Mesenteric fat pad (tissue), 1 donor: ENCODE results near the gene PARP1. TPM values are rescaled to one million over a fixed set of nuclear protein-coding genes. Genes with fewer than 3 reads are reported as not detected.
"Not testable (repeated sequence)": the region's sequence is repeated elsewhere in the genome, so short reads cannot be mapped to it uniquely, and the experiment has no call there.

Source experiments
- DNase-seq: peaks from one replicate; pipeline ENCODE4 v3.0.0-alpha.2; 2020; ENCODE audit warnings: low spot score
- long read RNA-seq: library from polyadenylated mRNA; unstranded; transcript quantifications from one replicate; pipeline ENCODE4 v2.0.0, GENCODE V29; 2020
- total RNA-seq: library from RNA; stranded (reverse); fragmentation: NEBNext Ultra II Directional; extraction: Animal tissue kit (Norgen Biotek cat#: 25700); gene quantifications from one replicate; pipeline ENCODE4 v1.2.1, GENCODE V29; 2021
- donor health status: DM: yes; HTN: yes; CAD: no.

The PARP1 gene
- 52.9 TPM for total RNA-seq
- long read RNA-seq, transcript PARP1-203 (23 exons, 3,958 nt) = major isoform, 15 of 55 reads
- long read RNA-seq, partial matches to known transcripts = 38 of 55 reads
- long read RNA-seq, other reads (novel, unspliced or antisense) = 2 of 55 reads

DNA sequence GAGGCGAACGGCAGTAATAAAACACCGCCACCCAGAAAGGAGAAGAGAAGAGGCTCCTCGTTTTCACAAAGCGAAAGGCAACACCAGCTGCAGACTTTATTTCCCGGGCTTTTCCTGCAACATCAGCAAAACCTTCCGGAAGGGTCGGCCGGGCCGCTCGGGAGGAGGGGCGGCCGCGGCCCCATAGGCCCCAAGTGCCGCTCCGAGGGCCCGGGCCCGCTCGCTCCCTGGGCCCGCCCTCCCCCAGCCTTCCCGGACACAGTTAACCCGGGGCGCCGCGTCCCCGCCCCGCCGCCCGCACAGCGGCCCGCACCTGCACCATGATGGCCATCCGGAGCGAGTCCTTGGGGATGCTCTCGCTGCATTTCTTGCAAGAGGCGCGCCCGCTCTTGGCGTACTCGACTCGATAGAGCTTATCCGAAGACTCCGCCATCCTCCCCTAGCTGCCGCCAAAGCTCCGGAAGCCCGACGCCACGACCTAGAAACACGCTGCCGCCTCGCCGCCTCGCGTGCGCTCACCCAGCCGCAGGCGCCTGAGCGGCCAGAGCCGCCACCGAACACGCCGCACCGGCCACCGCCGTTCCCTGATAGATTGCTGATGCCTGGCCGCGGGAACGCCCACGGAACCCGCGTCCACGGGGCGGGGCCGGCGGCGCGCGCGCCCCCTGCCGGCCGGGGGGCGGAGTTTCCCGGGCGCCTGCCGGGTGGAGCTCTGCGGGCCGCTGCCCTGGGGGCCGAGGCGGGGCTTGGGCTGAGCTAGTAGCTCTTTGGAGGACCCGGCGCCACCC, at the start of gene PARP1:
TSS of gene PARP1 (minus strand) at position 597 of the 788 bp plus-strand sequence. CDS start at position 433, 164 bp downstream.
- DNase-seq = peak; percentile 94

DNA sequence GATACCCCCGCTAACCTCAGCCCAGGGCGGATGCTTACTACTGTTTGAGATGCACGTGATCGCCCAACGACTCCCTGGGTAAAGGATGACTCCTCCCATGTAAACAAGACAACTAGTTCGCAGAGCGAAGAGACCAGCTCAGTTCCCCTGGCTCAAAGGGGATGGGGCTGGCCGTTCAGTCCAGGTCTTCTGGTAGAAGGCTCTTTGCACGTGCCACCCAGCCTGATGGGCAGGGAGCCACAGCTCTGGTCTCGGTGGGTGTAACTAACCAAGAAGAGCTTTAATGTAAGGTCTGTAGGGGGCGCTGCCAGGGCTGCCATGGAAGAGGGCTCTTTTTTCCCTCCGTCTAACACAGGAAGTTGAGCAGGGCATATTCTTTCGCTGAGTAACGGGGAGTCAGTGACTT, 49.4 kb upstream of the PARP1 start:
- no peak for DNase-seq

DNA sequence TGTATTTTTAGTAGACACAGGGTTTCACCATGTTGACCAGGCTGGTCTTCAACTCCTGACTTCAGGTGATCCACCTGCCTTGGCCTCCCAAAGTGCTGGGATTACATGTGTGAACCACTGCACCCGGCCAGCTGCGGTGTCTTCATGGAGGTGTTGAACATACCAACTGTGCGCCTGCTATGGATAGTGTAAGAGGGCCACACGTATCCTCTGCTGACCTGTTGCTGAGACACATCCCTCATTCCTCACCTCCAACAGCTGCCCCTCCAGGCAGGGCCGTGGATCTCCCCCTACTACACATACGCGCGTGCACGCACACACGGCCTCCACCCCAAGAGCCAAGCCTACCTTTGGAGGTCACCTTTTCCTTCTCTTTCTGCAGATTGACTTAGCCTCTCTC, 48.0 kb upstream of the PARP1 start:
- DNase-seq = peak; percentile 8

DNA sequence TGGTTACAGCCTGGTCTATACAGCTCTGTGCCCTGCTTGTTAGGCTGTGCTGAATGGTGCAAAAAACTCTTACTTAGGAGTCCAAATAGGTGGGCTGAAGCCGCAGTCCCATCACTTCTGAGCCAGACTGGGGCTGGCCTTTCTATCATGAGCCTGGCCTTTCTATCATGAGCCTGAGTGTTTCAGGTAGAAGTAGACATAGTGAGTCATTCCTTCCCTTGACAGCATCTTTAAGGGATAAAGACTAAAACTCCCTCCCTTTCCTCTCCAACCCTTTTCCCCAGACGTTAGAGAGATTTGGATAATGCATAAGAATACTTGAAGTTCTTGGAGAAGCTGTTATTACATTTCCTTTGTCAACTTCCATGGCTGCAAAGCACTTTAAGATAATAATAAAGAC, 46.5 kb upstream of the PARP1 start:
- DNase-seq = no peak

DNA sequence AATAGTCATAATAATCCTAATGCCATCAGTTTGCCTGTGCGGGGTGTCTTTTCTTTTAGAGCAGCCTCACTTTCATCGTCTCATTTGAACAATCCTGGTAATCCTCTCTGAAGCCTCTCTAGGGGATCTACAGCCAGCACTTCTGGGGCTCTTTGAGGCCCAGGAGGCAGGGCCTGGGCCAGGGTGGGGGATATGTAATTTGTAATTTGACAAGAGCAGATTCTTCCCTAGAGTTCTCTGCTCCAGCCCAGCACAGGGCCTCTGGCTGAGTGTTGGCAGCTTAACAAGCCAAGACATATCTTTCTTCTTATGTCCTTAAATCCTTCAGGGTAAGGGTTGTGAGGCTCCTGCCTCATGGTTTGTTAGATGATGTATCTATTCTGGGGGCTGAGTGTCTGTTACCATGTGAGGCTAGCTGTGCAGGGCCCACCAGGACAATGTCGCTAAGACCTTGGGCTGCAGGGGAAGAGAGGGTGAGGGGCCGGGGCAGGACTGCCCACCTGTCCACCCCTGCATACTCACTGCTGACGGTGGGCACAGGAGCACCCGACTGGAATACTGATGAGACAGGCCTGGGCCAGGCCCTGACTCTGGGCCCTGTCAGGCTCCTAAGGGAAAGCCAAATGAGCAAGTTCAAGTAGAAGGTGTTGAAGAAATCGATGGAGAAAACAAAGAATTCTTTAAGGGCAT, 45.3 kb upstream of the PARP1 start:
- no peak for DNase-seq

DNA sequence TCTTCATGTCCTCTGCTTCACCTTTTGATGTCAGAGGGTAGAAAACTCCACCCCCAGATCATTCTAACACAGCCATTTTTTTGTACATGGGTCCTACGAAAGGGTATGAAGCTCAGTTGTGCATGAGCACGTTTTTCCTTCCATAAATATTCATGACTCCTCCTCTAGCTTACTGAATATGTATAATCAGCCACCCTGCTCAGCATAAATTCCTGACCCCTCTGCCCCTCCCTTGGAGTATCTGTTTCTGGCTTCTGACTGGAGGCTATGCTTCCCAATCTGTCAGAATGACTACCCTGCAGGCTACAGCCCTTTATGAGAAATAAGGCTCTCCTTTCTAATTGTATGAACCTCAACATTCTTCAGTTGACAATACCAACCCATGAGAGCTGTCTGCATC, 42.8 kb upstream of the PARP1 start:
- no peak for DNase-seq

DNA sequence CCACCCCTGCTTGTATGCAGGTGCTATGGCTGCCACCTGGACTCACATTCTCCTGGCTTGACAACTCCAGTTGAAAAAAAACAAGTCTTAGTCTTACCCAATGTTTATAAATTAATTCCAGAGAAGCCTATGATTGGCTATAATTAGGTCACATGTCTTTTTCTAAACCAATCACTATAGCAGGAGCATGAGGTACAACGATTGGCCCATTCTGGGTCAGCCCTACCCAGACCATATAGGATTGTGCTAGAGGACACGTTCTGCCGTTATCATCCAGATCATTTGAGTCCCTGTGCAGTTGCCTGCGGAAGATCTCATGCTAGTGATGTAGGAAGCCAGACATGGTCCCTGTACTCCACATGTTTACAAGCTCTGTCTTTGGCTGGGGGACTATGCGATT, 41.9 kb upstream of the PARP1 start:
- DNase-seq = no peak

DNA sequence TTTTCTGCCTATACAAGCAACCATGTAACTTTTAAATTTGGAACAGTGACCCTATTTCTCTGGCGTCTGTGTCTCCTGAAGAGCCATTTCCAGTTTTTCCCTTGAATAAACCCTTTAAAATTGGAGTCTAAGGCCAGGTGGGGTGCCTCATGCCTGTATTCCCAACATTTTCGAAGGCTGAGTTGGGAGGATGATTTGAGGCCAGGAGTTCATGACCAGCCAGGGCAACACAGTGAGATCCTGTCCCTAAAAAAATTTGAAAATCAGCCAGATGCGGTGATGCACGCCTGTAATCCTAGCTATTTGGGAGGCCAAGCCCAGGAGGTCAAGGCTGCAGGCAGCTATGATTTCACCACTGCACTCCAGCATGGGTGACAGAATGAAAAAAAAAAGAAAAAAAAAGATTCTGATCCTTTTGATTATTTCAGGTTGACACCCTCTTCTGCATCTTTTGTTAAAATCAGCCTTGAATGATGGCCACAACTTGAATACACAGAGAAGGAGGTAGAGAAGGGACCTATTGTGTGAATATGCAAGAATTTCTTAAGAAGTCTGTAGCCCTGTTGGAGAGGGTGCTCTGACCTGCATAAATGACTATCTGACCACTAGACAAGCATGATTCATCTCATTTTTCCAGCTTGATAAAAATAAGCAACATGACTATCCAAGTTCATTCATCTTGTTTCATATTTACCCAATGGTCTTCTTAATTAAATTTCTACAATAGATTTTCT, 40.2 kb upstream of the PARP1 start:
- DNase-seq = no peak

DNA sequence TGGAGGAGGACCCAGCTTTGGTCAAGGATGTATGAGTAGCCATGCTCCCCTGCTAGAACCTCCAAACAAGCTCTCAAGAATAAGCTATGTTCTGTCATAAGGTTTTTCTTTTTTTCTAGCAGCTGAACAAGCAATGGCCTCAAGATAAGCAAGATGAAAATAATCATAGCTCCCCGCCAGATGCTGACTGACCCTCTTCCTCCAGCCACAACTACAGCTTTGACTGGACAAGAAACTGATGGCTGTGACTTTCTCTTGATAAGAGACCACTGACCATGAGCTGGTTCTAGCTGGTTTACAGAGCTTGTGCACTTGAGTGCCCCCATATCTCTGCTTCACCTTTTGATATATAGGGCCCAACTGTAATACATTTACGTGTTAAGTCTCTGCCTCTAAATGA, 38.2 kb upstream of the PARP1 start:
- peak; percentile 3 for DNase-seq

DNA sequence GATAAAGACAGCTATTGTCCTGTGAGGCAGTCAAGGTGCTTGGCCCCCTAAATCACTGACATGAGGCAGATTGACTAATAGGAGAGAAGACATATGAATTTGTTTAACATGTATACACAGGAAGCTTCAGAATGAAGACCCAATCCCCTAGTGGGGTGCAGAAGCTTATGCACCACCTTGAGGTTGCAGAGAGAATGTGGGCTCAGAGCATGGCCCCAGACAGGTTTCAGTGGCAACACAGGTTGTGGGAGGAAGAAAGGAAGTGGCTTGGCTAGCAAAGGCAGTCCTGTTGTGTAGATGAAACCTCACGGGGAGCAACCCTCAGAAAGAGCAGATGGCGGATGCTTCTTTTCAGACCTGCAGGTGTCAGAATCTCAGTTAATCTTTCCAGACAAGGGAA, 37.0 kb upstream of the PARP1 start:
- peak; percentile 45 for DNase-seq

DNA sequence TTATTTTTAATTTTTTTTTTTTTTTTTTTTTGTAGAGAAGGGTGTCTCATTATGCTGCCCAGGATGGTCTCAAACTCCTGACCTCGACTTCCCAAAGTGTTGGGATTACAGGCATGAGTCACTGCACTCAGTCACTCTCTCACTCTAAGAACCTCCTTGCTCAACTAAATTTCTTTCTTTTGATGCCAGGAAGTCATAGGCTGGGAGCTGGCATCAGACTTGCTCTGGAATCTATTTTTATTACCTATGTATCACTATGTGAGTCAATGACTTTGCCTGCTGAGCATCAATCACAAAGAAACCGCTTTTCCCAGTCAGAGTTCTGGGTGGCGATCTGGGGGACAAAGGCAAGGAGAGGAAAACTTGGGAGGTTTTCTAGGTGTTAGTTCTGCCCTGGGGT, 35.5 kb upstream of the PARP1 start:
- DNase-seq = no peak

DNA sequence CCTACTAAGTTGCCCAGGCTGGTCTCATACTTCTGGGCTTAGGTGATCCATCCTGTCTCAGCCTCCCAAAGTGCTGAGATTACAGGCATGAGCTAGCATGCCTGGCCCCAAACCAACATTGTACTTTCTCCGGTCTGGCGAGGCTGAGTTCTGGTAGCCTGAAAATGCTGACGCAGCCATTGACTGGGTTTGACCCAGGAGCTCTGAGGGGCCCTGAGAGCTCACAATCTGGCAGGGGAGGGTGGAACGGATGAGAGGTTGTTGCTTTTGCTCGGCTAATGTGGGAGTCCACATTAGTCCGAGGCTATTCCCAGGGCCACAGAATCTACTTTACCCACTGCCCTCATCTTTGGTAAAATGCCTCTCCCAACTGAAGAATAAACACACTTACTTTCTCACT, 35.1 kb upstream of the PARP1 start:
- peak; percentile 18 for DNase-seq

DNA sequence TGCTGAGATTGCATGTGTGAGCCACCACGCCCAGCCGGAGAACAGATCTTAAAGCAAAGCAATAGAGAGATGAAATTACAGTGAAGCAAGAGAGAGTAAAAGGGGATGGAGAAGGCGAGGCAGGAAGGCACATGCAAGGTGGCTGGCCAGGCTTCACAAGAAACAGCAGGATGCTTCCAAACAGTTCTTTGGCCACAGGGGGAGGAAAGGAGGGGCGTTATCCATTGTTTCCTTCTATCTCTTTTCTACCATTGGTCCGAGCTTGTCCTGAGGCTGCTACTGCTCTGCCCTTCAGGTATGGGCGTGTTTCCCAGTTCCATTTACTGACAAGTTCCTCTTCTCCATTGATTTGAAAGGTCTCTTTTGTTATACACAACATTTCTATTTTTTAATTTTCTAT, 33.7 kb upstream of the PARP1 start:
- no peak for DNase-seq

DNA sequence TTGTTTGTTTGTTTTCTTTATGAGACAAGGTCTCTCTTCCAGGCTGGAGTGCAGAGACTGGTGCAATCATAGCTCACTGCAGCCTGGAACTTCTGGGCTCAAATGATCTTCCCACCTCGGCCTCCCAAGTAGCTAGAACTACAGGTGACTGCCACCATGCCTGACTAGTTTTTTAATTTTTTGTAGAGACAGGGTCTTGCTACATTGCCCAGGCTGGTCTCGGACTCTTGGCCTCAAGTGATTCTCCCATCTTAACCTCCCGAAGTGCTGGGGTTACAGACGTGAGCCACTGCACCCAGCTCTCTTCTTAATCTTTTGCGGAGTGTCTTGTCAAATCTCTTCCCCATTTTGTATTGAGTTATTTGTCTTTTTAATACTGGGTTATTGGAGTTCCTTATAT, 32.6 kb upstream of the PARP1 start:
- DNase-seq = no peak

DNA sequence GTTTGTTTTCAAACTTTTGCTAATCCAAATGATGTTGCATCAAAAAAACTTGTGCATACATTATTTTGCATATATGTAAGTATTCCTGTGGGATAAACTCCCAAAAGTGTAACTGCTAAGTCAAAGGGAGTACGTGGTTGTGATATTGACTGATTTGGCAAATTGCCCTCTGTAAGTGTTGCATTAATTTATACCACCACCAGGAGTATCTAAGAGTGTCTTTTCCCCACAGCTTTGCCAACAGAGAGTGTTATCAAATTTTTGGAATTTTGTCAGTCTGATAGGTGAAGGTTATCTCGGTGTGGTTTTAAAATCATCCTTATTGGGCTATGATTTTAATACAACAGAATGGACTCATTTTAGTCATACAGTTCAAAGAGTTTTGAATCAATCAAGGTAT, 30.1 kb upstream of the PARP1 start:
- no peak for DNase-seq

DNA sequence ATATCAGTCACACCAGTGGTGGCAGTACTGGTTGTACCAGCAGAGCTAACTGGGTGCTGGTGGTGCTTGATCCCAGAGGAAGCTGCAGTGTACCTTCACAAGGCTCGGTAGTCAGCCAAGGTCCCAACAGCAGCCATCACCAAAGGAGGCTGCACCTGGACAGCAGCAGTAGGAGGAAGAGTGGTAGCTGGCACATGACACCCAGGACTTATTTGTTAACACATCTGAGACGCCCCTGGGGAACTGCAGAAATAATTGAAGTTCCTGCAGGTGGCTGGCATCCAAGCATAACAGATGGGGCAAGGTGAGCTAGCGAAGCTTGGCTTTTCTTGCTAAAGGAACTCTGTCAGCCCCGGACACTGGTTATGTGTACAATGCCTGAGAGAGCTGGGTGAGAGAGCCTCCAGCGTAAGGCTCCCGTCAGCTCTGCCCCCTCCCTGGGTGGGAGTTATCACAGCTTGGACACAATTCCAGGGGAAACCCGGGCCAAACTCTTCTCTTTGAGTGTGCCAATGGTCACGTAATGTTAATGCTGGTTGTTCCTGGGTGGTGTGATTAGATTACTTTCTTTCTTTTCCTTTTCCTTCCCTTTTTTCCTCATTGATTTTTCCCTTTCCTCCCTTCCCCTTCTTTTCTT, 29.1 kb upstream of the PARP1 start:
- no peak for DNase-seq

DNA sequence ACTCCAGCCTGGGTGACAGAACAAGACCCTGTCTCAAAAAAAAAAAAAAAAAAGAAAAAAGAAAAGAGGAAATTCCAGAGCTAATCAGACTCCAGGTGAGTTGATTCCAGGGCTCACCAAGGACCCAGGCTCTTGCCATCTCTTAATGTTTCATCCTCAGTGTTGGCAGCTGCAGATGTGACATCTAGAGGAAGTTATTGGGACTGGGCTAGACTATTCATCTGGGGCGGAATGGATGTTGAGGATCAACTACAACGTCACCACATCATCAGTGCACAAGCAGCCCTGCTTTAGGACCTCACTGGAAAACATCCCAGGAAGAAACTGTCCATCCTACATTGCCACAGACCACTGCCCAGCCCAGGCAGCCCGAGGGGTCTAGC, 28.6 kb upstream of the PARP1 start:
- peak; percentile 8 for DNase-seq

DNA sequence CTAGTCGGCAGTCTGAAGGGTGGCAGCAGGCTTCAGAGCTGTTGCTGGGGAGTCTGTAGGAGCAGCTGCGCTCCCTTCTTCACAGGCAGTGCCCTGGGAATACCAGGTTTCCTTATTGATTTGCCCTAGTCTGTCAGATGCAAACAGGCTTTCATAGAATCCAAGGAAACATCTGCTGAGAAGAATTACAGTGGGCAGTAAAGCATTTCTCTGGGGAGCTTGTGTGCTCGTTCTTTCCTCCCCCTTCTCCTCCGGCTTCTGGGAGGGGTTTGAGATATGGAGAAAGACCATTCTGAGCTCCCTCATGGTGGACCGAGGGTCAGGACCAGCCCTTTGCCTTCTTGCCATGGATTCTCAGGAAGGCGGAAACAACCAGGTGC, 25.4 kb upstream of the PARP1 start:
- no peak for DNase-seq

DNA sequence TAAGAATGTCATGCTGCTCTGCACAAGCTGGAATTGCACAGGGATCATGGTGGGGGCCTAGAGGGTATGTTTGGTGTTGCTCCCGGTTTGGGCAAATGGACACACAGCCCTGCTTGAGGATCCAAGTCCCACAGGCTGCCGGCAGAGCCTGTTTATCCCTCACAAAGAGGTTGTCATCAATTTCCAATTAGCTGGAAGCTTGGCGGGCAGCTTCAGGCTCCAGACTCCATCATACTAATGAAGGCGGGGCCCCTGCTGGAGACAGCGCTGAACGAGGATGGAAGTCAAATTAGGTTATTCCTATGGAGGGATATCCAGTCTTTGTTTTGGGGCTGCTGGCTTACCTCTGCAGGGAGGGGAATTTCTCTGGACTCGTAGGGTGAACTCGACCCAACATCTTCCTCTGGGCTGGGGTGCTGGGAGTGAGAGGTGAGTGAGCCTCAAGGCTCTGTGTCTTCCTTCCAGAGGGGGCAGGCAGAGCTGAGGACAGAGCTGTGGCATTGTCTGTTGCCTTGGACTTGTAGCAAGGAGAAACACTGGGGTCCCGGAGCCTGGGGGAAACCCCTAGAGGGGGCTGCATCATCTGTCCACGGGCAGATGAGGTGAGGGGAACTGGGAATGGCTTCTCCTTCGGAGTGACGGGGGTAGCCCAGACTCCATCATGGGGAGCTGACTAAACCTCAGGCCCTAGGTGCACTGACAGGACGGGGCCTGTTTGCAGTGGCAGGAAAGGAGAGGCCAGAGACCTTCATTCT, 24.9 kb upstream of the PARP1 start:
- no peak for DNase-seq

DNA sequence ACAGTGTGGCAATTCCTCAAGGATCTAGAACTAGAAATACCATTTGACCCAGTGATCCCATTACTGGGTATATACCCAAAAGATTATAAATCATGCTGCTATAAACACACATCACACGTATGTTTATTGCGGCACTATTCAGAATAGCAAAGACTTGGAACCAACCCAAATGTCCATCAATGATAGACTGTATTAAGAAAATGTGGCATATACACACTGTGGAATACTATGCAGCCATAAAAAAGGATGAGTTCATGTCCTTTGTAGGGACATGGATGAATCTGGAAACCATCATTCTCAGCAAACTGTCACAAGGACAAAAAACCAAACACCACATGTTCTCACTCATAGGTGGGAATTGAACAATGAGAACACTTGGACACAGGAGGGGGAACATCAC, 24.0 kb upstream of the PARP1 start:
- not testable (repeated sequence) for DNase-seq
